SU-DHL-6 (cell line): ENCODE results near the gene LILRA2.
"Not testable (repeated sequence)": the region's sequence is repeated elsewhere in the genome, so short reads cannot be mapped to it uniquely, and the experiment has no call there.

Source experiments
- H2AFZ ChIP-seq: fragments of 200-600 bp; sonication (generic); 2 replicates; pipeline ENCODE4 v1.6.1; 2014; ENCODE audit warnings: low read depth, mild to moderate bottlenecking, moderate library complexity, mixed read lengths, antibody characterized with exemption, low read length; ENCODE audit not compliant: severe bottlenecking
- H3F3A ChIP-seq: fragments of 200-600 bp; shearing (Covaris generic); 2 replicates; pipeline ENCODE4 v1.6.0; 2016; ENCODE audit warnings: antibody characterized with exemption, mild to moderate bottlenecking; ENCODE audit not compliant: insufficient read depth
- H3K27ac ChIP-seq: fragments of 200-600 bp; sonication (generic); 2 replicates; pipeline ENCODE4 v1.5.1; 2016; ENCODE audit warnings: low read depth, mild to moderate bottlenecking, low read length, moderate library complexity, mixed read lengths
- H3K27me3 ChIP-seq: fragments of 200-600 bp; sonication (generic), shearing (Covaris generic); 2 replicates; pipeline ENCODE4 v1.6.0; 2014; ENCODE audit warnings: mild to moderate bottlenecking, low read length
- H3K36me3 ChIP-seq: fragments of 200-600 bp; sonication (generic); 2 replicates; pipeline ENCODE4 v1.6.1; 2014; ENCODE audit warnings: mild to moderate bottlenecking, low read length, mixed read lengths
- H3K4me2 ChIP-seq: fragments of 300-600, 200-600 bp; shearing (Covaris generic), sonication (generic); 2 replicates; pipeline ENCODE4 v1.6.0; 2014; ENCODE audit warnings: low read length, low read depth, mild to moderate bottlenecking; ENCODE audit not compliant: poor library complexity, severe bottlenecking
- H3K4me3 ChIP-seq: fragments of 200-600 bp; sonication (generic); 2 replicates; pipeline ENCODE4 v1.5.1; 2014; ENCODE audit warnings: antibody characterized with exemption, low read length, mild to moderate bottlenecking, mixed read lengths; ENCODE audit not compliant: insufficient read depth, poor library complexity, severe bottlenecking
- H3K79me2 ChIP-seq: fragments of 200-600 bp; sonication (generic); 2 replicates; pipeline ENCODE4 v1.6.1; 2014; ENCODE audit warnings: mild to moderate bottlenecking, low read length, moderate library complexity; ENCODE audit not compliant: insufficient read depth
- H3K9ac ChIP-seq: fragments of 200-600 bp; sonication (generic); 2 replicates; pipeline ENCODE4 v1.7.0; 2014; ENCODE audit warnings: mild to moderate bottlenecking, low read length
- H3K9me2 ChIP-seq: fragments of 200-600 bp; sonication (generic); replicated peaks from 2 replicates; pipeline ENCODE4 v1.6.1; 2014; ENCODE audit warnings: low read length; ENCODE audit not compliant: insufficient read depth
- H3K9me3 ChIP-seq: fragments of 200-600 bp; sonication (generic); 2 replicates; pipeline ENCODE4 v1.6.1; 2014; ENCODE audit warnings: low read length, mixed read lengths; ENCODE audit not compliant: insufficient read depth
- H4K20me1 ChIP-seq: fragments of 200-600 bp; sonication (generic); 2 replicates; pipeline ENCODE4 v1.6.1; 2014; ENCODE audit warnings: low read depth, mild to moderate bottlenecking, antibody characterized with exemption, low read length, moderate library complexity, mixed read lengths
- CTCF ChIP-seq: fragments of 200-600 bp; sonication (generic); IDR thresholded peaks from one replicate; pipeline ENCODE4 v1.5.1; 2017; ENCODE audit warnings: antibody characterized with exemption, mild to moderate bottlenecking, low read length, moderate library complexity; ENCODE audit not compliant: insufficient read depth, poor library complexity, severe bottlenecking
- EZH2phosphoT487 ChIP-seq: fragments of 200-600 bp; sonication (generic), shearing (Covaris generic); conservative IDR thresholded peaks from 2 replicates; pipeline ENCODE4 v1.6.1; 2018; ENCODE audit warnings: mild to moderate bottlenecking, antibody characterized with exemption, low read length, moderate library complexity, mixed read lengths

LILRA2 gene

DNA sequence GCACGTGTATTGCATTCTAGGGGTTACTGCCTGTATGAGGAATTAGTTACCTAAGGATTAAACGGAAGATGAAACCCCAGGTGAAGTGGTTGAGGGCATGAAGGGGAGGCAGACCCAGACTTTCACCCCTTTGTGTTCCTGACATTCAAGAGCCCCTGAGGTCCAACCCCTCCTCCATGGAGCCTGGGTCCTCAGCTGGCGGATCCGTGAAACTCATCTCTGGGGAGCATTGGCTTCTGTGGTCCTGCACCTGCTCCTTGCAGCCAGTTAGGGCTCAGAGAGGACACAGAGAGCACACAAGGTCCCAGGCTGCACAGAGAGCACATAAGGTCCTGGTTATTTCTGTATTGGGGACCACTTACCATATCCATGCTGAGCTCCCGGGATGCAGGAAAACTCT, 12.8 kb downstream of the LILRA2 start:
- H3K9me2 ChIP-seq: no peaks in the 10 kb centered on the region
- no peak overlapping the region for H3K27ac ChIP-seq
- no peaks in the 10 kb centered on the region for H3F3A ChIP-seq
- TF ChIP-seq EZH2phosphoT487 (no peak), CTCF (no peak)
- H3K27me3 ChIP-seq: no peaks in the 10 kb centered on the region
- H3K9ac ChIP-seq: no peak overlapping the region
- H3K9me3 ChIP-seq: no peaks in the 10 kb centered on the region
- no peaks in the 10 kb centered on the region for H3K36me3 ChIP-seq
- H3K4me2 ChIP-seq: no peak overlapping the region
- no peaks in the 10 kb centered on the region for H4K20me1 ChIP-seq
- no peaks in the 10 kb centered on the region for H3K79me2 ChIP-seq
- no peak overlapping the region for H2AFZ ChIP-seq
- H3K4me3 ChIP-seq: no peak overlapping the region

DNA sequence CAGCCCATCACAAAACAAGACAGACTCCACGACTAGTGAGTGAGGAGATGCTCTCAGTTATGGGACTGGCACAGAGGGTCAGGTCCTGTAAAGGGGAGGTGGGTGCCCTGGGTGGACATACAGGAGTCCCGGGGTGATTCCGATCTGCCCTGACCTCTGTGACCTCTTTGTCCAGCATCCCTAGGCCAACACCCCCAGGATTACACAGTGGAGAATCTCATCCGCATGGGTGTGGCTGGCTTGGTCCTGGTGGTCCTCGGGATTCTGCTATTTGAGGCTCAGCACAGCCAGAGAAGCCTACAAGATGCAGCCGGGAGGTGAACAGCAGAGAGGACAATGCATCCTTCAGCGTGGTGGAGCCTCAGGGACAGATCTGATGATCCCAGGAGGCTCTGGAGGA, 13.4 kb downstream of the LILRA2 start:
- Histone ChIP-seq H3K27ac (no peak overlapping the region), H3K27me3 (no peaks in the 10 kb centered on the region)
- TF ChIP-seq CTCF (no peak), EZH2phosphoT487 (no peak)

GRCh38 chr19:54593445-54593844, 19.9 kb downstream of the LILRA2 start, which contains the start of gene LILRA1:
Gene LILRA1 (plus strand): TSS chr19:54593632. CDS start chr19:54594245, 613 bp downstream.
- H3K27me3 ChIP-seq: not testable (repeated sequence)

More for the DNA sequence above, 13.4 kb downstream of the LILRA2 start:
- no peak overlapping the region for H2AFZ ChIP-seq
- no peaks in the 10 kb centered on the region for H3K79me2 ChIP-seq
- H3K36me3 ChIP-seq: no peaks in the 10 kb centered on the region
- no peaks in the 10 kb centered on the region for H3K9me2 ChIP-seq
- no peak overlapping the region for H3K9ac ChIP-seq
- no peaks in the 10 kb centered on the region for H3K9me3 ChIP-seq
- no peaks in the 10 kb centered on the region for H3F3A ChIP-seq
- no peak overlapping the region for H3K4me3 ChIP-seq
- H4K20me1 ChIP-seq: no peaks in the 10 kb centered on the region
- H3K4me2 ChIP-seq: no peak overlapping the region

DNA sequence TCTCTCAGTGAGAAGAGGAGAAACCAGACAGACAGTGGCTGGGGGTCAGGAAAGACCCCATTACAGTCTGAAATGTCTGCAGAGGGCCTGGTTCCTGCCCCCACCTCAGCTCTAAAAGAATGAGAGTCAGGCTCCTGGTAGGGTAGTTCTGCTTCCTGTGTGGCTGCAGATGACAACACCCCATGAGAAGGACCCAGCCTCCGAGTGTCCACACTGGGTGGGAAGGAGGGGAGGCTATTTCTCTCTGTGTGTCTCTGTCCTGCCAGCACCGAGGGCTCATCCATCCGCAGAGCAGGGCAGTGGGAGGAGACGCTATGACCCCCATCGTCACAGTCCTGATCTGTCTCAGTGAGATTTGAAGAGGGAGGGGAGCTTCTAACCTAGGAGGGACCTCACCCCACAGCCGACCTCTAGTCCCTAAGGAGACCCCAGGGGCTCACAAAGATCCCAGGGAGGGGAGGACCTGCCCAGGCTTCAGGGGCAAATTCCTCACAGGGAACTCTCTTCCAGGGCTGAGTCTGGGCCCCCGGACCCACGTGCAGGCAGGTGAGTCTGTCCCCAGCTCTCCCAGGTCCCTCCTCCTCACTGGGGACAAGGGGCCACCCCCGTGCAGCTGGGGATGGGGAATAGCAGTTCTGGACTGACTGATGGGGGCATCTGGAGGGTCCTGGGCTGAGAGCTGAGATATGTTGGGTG, 20.5 kb downstream of the LILRA2 start:
- H2AFZ ChIP-seq, H3K9me3 ChIP-seq, H3K27ac ChIP-seq, H3K4me2 ChIP-seq, H3K4me3 ChIP-seq, H3K9me2 ChIP-seq, H4K20me1 ChIP-seq, H3K36me3 ChIP-seq, H3K27me3 ChIP-seq, H3K79me2 ChIP-seq, H3K9ac ChIP-seq, H3F3A ChIP-seq: not testable (repeated sequence)

More at GRCh38 chr19:54593445-54593844, 19.9 kb downstream of the LILRA2 start, which contains the start of gene LILRA1:
- H3K9ac ChIP-seq, H3F3A ChIP-seq, H3K79me2 ChIP-seq, H4K20me1 ChIP-seq, H3K4me3 ChIP-seq, H3K9me3 ChIP-seq, H3K36me3 ChIP-seq, H3K9me2 ChIP-seq, H3K27ac ChIP-seq, H3K4me2 ChIP-seq, H2AFZ ChIP-seq: not testable (repeated sequence)
